Fibroblast of the aortic adventitia (primary cell): ENCODE data around the gene GNB1. TPM values are rescaled to one million over a fixed set of nuclear protein-coding genes. Genes with fewer than 3 reads are reported as not detected.

Experiments
- DNase-seq: peaks from one replicate; pipeline ENCODE4 v3.0.0-alpha.2; 2010; ENCODE audit warnings: low read depth
- H3K4me3 ChIP-seq: 2 replicates; pipeline ENCODE4 v1.5.1; 2011; ENCODE audit warnings: low read depth, mild to moderate bottlenecking, control low read depth, low read length, moderate library complexity
- total RNA-seq: library from RNA; depleted of rRNA; stranded (reverse); fragments of >200 nt; gene quantifications from 2 replicates; pipeline ENCODE4 v1.2.3, GENCODE V29; 2012; ENCODE audit warnings: low replicate concordance
- TF ChIP-seq, protein P1 (sequence below): IDR thresholded peaks from 2 replicates; pipeline ENCODE4 v1.5.1; 2011; ENCODE audit warnings: mild to moderate bottlenecking, low read length, control low read depth, inconsistent platforms; ENCODE audit not compliant: insufficient read depth

The GNB1 gene
- total RNA-seq, 1 donor: 108 TPM

GRCh38 chr1:1815606-1816281 lies 75.1 kb downstream of the GNB1 start:
- TF ChIP-seq, protein P1, sequence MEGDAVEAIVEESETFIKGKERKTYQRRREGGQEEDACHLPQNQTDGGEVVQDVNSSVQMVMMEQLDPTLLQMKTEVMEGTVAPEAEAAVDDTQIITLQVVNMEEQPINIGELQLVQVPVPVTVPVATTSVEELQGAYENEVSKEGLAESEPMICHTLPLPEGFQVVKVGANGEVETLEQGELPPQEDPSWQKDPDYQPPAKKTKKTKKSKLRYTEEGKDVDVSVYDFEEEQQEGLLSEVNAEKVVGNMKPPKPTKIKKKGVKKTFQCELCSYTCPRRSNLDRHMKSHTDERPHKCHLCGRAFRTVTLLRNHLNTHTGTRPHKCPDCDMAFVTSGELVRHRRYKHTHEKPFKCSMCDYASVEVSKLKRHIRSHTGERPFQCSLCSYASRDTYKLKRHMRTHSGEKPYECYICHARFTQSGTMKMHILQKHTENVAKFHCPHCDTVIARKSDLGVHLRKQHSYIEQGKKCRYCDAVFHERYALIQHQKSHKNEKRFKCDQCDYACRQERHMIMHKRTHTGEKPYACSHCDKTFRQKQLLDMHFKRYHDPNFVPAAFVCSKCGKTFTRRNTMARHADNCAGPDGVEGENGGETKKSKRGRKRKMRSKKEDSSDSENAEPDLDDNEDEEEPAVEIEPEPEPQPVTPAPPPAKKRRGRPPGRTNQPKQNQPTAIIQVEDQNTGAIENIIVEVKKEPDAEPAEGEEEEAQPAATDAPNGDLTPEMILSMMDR: no peak
- DNase-seq: no peak
- no peak overlapping the region for H3K4me3 ChIP-seq

DNA sequence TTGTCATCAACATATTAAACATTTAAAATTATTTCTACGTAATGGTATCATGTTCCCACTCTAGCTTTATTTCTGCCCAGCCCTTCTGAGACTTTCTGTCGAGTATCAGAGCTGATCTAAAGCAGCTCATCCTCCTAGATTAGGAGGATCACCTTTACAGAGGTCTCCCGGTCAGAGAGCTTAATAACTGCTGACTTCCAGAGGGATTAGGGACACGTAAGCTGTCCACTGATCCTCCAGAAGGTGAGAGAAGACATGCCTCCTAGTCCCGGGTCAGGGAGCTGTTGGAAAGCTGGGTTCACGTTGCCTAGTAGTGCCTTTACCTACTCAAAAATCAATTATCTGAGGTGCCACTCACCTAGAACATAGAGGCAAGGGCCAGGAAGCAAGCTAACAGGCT lies 81.4 kb downstream of the GNB1 start:
- TF ChIP-seq, protein P1: no peak
- no peak overlapping the region for H3K4me3 ChIP-seq

DNA sequence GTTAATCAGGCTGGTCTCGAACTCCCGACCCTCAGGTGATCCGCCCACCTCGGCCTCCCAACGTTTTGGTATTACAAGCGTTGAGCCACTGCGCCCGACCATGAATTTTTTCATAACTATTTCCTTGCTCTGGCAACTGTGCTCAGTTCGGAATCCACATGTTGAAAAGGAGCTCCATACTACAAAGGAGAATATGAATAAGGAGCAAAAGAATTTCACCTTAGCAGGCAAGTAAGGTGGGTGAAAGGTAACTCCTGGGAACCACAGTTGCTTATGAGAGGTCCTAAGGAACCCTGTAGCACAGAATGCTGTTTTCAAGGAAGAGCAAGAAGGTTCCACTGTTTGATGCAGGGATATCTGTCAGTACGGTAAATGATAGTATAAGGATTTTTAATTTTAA lies 82.7 kb downstream of the GNB1 start:
- DNase-seq: no peak
- no peak overlapping the region for H3K4me3 ChIP-seq
- TF ChIP-seq, protein P1: no peak

More for the DNA sequence above, 81.4 kb downstream of the GNB1 start:
- no peak for DNase-seq

GRCh38 chr1:1806890-1807289 lies 84.0 kb downstream of the GNB1 start:
- TF ChIP-seq, protein P1: no peak
- DNase-seq: peak; percentile 25
- H3K4me3 ChIP-seq: no peak overlapping the region

DNA sequence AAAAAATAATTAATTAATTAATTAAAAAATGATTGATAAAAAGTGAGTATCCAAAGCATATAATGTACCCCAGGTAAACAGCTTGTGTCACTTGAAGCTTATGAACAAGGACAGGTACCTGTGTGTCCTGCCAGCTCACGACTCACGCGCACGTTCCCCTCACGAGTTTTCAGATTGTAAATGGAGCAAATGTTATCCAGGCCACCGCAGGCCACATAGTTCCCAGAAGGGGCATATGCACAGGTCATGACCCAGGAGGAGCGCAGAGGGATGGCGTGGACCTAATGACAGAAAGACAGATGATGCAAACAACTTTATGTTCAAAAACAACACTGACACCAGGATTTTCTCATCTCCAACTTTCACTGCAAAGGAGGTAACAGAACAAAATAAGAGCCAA lies 86.6 kb downstream of the GNB1 start:
- no peak overlapping the region for H3K4me3 ChIP-seq
- DNase-seq: no peak
- TF ChIP-seq, protein P1: no peak

- no peak overlapping the region for H3K4me3 ChIP-seq
- no peak for DNase-seq
These were observed 88.0 kb downstream of the GNB1 start for GRCh38 chr1:1802871-1803270.

More at GRCh38 chr1:1802871-1803270, 88.0 kb downstream of the GNB1 start:
- TF ChIP-seq, protein P1: no peak
